NCI-H460 (cell line): ENCODE results near the gene KLF15. TPM values are rescaled to one million over a fixed set of nuclear protein-coding genes. Genes with fewer than 3 reads are reported as not detected.

Experiments
- DNase-seq: peaks from one replicate; pipeline ENCODE4 v3.0.0-alpha.2; 2016; ENCODE audit warnings: low read depth; ENCODE audit errors: extremely low read depth
- total RNA-seq: library from RNA; depleted of rRNA; stranded (reverse); fragments of >200 nt; shearing (Covaris generic); gene quantifications from 2 replicates; pipeline ENCODE4 v1.2.3, GENCODE V29; 2014

Gene KLF15
- total RNA-seq, 1 experiment from 2014 or later: 1.2 TPM

GRCh38 chr3:126364130-126364695 lies 7.0 kb upstream of the KLF15 start:
- DNase-seq: no peak

DNA sequence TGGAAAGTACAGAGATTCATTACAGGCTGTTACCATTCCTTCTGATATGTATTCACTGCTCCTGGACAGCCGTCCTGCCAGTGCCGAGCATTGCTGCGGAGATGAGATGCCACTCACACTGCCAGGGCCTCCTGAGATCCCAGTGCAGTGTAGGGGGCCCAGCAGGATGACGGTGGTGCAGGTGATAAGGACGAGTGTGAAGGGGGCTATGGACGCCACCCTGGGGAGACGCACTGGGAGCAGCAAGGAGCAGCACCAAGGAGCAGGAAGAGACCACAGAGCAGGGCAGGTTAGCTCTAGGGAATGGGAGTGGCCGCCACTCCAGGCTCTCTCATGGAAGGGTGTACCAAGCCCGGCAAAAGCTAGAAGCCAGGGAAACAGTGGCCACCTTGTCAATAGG lies 4.0 kb upstream of the KLF15 start:
- DNase-seq: no peak

GRCh38 chr3:126360714-126361060 lies 3.5 kb upstream of the KLF15 start:
- DNase-seq: no peak

- no peak for DNase-seq
Observed at GRCh38 chr3:126360046-126360713, 3.0 kb upstream of the KLF15 start.

DNA sequence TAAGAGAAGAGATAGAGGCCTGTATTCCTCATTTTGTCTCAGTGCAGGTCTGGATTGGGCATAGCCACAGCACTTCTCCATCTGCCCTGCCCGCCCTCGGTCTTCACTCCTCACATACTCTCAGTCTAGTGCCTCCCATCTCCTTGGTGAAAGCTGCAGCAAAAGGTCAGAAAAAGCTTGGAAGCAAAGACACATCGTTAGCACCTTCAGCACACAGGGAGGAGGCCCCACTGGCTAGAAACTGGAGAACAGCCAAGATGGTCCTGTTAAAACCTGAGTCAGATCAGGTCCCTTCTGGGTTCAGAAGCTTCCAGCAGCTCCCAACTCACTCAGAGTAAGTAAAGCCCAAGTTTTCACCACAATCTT lies 1.6 kb upstream of the KLF15 start:
- no peak for DNase-seq

DNA sequence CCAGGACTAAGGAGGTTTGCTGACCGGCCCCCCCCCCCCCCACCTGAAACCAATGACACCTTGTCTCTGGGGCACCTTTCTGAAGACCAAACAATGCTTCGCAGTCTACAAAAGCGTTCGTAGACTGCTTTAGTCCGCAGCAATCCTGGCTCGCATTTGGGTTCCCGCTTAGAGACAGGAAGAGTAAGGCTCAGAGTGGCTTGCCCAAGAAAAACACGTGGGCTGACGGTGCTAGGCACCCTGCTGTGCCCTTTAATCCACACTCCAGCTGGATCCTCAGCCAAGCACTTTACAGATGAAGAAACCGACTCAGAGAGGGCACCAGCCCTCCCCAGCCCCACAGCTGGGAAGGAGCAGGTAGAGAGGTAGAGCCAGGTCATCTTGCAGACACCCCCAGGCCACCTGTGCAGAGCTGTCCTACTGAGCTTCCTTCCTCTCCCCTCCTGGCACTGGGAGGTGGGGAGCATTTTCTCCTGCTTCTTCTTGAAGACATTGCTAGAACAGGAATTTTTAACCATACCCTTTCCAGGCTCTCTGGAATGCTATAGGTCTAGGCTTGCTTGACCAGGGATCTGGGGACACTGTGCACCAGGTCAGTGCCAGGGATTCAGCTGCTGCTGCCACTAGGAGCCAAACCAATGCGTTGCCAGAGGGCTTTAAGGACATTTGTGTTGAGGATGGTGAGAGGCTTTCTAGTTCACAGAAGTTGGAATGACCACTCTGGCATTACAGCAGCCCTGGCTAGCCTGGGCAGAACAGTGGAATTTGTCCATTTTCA lies 1.0 kb upstream of the KLF15 start:
- no peak for DNase-seq

- no peak for DNase-seq
Observed at GRCh38 chr3:126356373-126357264, 589 bp downstream of the KLF15 start.

DNA sequence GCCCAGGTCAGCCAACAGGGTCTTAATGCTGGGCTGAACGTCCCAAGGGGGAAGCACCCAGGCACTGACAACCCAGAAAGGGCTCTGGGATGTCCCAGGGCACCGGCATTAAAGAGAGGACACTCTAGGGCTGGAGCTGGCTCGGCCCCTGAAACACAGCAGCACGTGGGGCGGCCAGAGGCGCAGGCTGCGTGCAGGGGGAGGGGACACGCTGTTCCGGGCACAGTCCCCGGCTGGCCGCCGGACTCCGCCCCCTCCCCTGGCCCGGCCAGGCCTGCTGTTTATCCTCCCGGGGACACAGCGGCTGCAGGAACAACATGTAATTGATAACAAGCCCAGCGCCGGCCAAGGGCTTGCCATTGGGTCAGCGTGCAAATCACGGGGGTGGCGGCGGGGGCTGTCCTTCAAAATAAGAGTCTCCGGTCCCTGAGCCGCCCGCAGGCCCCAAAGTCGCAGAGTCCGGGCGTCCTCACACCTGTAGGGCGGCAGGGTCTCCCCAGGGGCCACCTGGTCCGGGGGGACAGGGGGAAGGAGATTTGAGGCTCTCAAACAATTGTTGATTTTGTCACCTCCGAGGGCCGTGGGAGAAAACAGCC lies 1.3 kb downstream of the KLF15 start:
- peak; percentile 9 for DNase-seq

- DNase-seq: no peak
Observed at GRCh38 chr3:126355251-126355650, 2.0 kb downstream of the KLF15 start.

GRCh38 chr3:126354776-126355175 lies 2.4 kb downstream of the KLF15 start:
- DNase-seq: no peak

GRCh38 chr3:126353694-126354321 lies 3.4 kb downstream of the KLF15 start:
- DNase-seq: no peak

GRCh38 chr3:126352476-126353454 lies 4.4 kb downstream of the KLF15 start:
- DNase-seq: no peak

GRCh38 chr3:126351771-126352475 lies 5.3 kb downstream of the KLF15 start:
- no peak for DNase-seq

DNA sequence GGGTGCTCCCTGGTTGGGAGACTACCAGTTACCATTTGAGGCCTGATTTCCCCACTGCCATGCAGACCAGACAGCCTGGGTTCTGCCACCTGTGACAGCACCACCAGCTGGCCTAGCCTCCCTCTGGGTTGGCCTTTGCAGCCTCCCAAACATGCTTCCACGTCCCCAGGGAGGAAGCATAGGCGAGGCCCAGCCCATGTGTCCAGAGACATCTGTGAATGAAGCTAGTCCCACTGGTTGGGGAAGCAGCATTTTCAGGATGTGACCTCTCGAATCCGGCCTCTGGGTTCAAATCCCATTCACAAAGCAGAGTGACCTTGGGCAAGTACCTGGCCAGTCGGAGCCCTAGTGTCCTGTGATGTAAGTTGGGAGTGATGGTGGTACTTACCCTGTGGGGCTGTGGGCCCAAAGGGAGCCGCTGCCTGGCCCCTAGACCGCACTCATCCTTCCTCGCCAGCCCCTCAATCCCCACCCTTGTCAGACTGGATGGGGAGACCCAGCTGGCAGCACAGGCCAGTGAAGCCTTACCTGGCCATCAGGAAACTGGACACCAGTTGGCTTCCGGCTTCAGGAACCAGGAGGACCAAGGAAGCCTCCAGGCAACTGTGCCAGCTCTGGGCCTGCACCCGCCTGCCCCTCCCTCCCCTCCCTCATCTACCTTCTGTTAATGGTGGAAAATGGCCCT lies 6.0 kb downstream of the KLF15 start:
- no peak for DNase-seq

GRCh38 chr3:126350502-126351085 lies 6.6 kb downstream of the KLF15 start:
- DNase-seq: no peak

- DNase-seq: no peak
Observed at GRCh38 chr3:126349611-126350501, 7.4 kb downstream of the KLF15 start.
